Amygdala (tissue), 56 donors: ENCODE measurements around the gene DTWD2.
"Not testable (repeated sequence)": the region's sequence is repeated elsewhere in the genome, so short reads cannot be mapped to it uniquely, and the experiment has no call there.

Experiments used
- DNase-seq, 56 donors: peaks; one replicate each; lab custom pipeline; 2025; lab: John Stamatoyannopoulos, UW

DTWD2 gene

DNA sequence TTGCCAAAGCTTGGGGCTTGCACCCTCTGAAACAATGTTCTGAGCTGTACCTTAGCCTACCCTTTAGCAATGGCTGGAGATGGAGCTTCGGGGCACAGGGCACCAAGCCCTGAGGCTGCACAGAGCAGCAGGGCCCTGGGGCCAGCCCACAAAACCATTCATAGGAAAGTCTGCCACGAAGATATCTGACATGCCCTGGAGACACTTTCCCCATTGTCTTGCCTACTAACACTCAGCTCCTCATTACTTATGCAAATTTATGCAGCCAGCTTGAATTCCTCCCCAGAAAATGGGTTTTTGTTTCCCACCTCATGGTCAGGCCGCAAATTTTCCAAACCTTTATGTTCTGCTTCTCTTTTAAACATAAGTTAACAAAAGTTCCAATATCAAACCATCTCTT lies 105.7 kb downstream of the DTWD2 start:
- DNase-seq, result peak in 1 of 56 donors; percentile 18

DNA sequence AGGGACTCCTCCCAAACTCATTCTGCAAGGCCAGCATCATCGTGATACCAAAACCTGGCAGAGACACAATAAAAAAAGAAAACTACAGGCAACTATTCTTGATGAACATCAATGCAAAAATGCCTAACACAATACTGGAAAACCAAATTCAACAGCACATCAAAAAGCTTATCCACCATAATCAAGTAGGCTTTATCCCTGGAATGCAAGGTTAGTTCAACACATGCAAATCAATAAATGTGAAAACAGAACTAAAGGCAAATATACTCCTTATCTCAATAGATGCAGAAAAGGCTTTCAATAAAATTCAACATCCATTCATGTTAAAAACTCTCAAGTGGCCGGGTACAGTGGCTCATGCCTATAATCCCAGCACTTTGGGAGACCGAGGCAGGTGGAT lies 111.5 kb downstream of the DTWD2 start:
- DNase-seq, result not testable (repeated sequence)

DNA sequence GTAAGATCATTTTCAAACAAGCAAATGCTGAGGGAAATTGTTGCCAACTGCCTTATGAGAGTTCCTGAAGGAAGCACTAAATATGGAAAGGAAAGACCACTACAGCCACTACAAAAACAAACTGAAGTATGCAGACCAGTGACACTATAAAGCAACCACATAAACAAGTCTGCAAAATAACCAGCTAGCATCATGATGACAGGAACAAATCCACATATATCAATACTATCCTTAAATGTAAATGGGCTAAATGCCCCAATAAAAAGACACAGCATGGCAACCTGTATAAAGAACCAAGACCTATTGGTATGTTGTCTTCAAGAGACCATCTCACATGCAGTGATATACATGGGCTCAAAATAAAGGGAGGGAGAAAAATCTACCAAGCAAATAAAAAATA lies 113.2 kb downstream of the DTWD2 start:
- DNase-seq, result no peak

DNA sequence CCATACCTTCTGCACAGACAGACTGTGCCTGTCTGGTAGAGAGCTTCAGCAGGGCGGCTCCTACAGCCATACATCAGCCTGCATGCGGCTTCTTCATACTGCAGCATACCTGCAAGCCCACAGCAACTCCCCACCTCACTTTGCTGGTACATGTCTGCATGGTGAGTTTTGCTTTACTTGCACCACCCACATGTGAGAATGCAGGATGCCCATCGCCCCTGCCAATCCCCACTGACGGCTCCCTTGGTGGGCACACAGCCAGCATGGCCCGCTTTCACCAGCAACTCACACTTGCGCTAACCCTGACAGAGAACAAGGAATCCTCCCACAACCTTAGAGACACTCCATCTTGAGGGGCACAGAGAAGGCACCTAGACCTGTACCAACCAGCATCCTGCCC lies 114.9 kb downstream of the DTWD2 start:
- DNase-seq, result no peak

DNA sequence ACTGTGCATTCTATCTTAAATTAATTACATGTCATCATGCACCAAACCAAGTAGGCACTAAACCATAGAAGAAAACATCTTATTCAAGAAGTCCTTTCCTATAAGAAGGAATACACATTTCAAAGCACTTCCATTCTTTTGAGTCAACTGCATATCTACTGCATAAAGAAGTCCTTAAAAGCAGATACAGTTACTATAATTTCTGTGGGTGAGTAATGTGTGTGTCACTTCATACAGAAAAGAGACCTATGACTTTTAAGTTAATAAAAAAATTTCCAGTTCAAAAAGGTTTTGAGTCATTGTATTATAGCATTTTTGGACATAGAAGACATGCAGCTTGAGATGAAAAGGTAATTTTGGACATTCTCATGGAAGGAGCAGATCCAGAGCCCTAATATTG lies 125.0 kb downstream of the DTWD2 start:
- DNase-seq, result no peak

DNA sequence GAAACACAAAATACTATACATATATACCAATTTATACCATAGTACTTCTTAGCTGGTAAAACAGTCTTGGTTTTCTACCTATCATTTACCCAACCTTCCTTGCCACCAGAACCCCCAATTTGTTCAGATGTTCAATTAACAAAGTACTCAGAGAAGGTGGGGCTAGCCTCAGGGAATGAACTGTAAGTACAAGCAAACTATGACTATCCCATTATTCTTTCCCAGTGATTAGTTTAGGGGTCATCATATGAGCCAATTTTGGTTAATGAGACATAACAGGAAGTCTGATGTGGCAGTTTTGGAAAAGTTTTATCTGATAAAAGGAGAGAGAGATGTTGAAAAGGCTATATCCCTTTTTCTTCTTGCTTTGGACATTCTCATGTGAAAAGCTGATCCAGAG lies 125.8 kb downstream of the DTWD2 start:
- no peak for DNase-seq

DNA sequence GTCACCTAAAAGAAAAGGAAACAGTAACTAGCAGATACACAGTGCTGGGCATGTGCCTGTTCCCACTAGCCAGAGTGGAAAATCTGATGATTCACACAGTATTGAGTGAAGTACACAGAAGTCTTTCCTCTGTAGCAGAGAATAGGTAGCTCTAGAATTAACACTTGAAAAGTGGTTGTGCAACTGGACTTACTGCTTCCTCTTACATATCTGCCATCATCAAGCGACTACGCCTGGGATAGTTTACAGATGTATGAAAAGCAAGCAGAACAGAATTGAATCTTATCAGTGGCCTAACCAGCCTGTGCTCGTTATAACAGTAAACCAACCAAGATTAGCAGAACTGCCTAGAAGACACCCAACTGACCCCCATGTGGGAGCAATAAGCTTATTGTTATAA lies 130.6 kb downstream of the DTWD2 start:
- DNase-seq, result no peak

DNA sequence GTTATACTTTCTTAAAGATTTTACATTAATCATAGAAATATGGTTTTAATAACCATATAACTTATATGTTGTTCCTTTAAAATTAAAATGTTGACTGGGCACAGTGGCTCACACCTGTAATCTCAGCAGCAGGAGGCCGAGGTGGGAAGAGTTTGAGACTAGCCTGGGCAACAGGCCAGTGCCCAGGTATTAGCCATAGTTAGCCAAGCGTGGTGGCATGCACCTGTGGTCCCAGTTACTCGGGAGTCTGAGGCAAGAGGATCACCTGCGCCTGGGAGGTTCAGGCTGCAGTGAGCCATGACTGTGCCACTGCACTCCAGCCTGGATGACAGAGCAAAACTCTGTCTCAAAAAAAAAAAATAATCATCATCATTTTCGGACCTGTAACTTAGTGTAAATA lies 133.5 kb downstream of the DTWD2 start:
- no peak for DNase-seq

DNA sequence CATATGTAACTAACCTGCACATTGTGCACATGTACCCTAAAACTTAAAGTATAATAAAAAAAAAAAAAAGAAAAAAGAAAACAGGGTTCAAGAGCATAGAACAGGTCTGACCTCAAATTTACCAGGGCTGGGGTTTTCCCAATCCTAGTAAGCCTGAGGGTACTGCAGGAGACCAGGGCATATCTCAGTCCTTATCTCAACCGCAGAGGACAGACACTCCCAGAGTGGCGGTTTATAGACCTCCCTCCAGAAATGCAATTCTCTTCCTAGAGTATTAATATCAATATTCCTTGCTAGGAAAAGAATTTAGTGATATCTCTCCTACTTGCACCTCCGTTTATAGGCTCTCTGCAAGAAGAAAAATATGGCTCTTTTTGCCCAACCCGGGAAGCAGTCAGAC lies 136.6 kb downstream of the DTWD2 start:
- not testable (repeated sequence) for DNase-seq

DNA sequence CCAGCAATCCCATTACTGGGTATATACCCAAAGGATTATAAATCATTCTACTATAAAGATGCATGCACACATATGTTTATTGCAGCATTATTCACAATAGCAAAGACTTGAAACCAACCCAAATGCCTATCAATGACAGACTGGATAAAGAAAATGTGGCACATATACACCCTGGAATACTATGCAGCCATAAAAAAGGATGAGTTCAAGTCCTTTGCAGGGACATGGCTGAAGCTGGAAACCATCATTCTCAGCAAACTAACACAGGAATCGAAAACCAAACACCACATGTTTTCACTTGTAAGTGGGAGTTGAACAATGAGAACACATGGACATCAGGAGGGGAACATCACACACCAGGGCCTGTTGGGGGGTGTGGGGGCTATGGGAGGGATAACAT lies 138.8 kb downstream of the DTWD2 start:
- DNase-seq, result not testable (repeated sequence)

DNA sequence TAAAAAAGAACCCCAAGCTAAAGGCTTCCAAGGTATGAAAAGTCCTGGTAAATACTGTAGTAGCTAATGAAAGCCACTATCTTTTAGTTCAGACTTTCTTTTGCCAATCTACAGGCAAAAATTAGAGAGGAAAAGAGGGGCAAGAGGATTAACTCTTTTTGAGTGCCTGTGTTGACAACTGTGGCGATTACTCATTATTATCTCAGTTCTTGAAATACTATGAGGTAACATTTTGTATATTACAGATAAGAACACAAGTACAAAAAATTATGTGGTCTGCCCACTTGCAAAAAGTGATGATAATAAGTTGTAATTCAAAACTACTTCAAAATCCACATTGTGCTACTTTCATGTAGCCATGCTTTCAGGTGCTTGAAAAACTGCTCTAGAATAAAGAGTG lies 144.0 kb downstream of the DTWD2 start:
- DNase-seq, result no peak

DNA sequence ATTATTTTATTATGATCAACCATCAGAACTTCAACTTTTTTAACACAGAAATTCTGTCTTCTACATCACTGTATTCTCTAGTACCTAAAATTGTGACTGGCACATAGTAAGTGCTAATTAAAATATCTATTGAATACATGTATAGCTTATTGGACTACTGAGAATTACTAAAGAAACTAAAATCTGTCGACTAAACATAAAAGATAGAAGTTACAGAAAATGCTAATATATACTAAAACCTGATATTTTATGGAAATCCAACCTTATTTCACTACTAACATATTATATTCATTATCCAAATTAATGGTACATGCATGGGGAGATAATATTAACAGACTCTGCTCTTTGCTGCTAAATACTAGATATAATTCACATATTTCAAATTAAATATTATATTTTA lies 153.6 kb downstream of the DTWD2 start:
- no peak for DNase-seq

DNA sequence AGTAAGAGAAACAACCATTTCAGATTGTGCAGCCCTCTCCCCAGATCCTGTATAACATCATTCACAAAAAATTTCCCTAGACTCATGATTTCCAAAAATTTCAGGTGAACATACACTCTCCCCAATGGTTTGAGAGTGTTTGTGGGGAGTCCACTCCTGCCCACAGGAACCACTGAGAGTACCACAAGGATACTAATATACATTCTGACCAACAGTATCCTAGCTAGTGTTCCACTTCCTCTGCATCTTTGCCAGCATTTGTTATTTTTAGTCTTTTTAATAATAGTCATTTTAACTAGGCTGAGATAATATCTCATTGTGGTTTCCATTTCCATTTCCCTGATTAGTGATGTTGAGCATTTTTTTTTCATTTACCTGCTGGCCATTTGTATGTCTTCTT lies 155.4 kb downstream of the DTWD2 start:
- no peak for DNase-seq

DNA sequence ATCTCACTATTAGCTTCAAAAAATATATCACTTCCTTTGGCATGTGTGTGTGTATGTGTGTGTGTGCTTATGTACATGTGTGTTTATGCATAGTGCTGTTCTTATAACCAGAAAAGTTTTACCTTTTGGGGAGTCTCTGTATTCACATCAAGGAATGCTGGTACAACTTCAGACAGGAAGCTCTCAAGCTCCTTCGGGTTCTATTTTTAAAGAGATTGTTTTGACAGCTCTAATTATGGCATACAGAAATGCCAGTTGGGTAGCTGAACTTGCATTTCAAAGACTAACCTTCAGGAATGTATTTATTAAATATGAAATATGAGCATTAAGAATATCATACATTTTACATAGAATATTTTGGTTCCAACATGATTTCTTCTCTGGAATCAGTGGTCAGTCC lies 163.1 kb downstream of the DTWD2 start:
- DNase-seq, result no peak

DNA sequence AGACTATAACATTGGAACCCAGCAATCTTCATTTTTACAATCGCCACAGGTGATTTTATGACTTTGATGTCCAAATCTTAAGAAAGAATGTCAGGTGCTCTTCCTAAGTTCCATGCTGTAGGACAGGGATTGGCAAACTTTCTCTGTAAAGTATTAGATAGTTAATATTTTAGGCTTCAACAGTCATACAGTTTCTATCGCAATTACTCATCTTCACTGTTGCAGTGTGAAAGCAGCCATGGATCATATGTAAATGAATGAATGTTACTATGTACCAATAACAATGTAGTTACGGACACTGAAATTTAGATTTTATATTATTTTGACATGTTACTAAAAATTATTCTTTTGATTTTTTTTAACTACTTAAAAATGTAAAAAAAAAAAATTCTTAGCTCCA lies 169.7 kb downstream of the DTWD2 start:
- DNase-seq, result no peak

DNA sequence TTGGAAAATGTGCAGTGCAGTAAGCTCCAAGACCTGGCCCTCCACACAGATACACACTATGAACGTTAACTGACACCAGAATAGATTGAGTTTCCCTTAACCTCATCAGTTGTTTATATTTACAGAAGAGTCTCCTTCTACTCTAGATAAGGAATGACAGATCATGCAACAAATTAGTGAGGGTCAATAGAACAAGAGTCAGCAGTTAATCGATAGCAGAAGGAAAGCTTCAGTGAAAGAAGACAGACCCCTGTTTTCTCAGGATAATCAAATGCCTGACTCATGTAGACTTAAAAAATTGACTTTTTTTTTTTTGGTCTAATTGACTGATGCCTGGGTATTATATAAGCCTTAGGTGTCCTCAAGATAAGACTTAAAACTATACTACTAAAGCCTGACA lies 179.9 kb downstream of the DTWD2 start:
- DNase-seq, result no peak

DNA sequence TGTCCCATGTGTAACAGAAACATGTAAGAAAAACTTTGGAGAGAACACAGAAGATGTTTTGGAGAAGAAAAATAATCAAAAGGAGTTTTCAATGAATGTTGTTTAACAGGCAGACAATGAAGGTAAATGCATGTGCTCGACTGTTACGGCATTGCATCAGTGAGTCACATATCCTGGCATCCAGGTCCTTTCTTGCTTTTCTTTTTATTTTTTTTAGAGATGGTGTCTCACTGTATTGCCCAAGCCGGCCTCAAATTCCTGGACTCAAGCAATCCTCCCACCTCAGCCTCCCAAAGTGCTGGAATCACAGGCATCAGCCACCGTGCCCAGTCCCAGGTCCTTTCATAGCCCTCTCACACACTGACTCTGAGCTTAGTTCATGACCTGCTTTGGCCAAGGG lies 181.8 kb downstream of the DTWD2 start:
- DNase-seq, result no peak

DNA sequence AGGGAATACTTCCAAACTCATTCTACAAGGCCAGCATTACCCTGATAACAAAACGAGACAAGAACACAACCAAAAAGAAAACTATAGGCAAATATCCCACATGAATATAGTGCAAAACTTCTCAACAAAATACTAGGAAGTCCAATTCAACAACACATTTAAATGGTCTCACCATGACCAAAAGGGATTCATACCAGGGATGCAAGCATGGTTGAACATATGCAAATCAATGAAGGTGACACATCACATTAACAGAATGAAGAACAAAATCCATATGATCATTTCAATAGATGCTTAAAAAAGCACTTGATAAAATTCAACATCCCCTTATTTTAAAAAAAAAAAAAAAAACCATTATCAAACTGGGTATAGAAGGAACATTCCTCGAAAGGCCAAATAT lies 186.0 kb downstream of the DTWD2 start:
- DNase-seq, result no peak

DNA sequence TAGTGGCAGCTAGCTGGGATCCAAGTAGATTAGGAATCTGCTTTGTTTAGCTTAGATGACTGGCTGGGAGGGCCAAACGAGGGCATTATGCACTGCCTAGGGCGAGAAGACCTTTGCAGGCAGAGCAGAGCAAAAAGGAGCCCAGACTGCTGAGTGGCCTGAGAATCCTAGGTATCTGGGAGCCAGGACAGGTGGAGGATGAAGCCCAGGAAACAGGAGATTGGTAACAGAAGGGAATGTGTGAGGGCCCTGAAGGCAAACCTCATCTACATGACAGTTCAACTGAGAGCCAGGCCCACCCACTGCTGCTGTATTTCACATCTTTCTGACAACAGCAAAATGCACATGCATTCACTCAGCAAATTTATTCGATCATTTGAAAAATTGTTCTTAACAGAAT lies 192.3 kb downstream of the DTWD2 start:
- no peak for DNase-seq

DNA sequence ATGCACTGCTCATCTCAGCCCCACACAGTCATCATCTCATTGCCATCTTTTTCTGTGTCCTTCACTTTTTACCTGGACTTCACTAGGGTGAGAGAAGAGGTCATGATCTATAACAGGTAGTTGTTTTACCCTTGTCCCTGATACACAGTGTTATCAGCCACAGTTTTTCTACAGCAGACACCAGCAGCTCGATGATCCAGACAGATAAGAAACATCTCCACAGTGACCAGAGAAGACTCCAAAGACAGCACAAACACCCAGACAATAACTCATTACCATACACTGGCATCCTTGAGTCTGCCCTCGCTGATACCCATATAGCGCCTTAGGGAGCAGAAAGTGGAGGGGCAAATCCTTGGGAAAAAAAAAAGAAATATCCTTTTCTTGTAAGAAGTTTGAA lies 194.1 kb downstream of the DTWD2 start:
- no peak for DNase-seq

DNA sequence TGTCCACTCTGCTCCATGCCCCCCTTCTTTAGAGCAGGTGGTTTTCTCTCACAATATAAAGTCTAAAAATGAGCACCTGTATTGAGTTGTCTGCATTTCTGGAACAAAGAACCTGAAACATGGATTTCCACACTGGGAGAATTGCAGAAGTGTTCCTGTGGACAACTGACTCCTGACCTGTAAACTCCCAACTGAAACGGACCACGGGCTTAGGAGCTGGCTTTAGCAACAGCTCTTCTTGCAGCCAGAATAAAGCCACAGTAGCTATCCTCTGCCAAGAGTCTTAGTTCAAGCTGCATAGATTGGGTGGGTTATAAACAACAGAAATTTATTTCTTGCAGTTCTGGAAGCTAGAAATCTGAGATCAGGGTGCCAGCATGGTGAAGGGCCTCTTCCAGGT lies 194.7 kb downstream of the DTWD2 start:
- DNase-seq, result no peak

DNA sequence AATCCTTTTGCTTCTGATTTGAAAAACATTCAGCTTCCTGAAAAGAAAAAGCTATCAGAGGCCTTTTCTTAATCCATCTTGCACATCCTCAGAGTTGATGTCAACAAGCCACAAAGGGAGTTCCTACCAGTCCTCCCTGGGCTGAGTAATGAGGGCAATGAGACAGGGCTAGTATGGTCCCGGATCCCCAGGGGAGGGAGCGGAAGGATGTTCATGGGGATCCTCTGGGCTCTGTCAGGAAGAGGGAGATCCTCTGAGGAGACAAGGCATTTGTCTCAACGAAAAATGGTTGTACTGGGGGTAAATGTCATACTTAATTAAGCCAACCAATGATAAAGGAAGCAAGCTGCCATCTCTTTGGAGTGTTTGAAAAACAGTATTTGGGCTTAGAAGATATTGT lies 195.3 kb downstream of the DTWD2 start:
- DNase-seq, result no peak

DNA sequence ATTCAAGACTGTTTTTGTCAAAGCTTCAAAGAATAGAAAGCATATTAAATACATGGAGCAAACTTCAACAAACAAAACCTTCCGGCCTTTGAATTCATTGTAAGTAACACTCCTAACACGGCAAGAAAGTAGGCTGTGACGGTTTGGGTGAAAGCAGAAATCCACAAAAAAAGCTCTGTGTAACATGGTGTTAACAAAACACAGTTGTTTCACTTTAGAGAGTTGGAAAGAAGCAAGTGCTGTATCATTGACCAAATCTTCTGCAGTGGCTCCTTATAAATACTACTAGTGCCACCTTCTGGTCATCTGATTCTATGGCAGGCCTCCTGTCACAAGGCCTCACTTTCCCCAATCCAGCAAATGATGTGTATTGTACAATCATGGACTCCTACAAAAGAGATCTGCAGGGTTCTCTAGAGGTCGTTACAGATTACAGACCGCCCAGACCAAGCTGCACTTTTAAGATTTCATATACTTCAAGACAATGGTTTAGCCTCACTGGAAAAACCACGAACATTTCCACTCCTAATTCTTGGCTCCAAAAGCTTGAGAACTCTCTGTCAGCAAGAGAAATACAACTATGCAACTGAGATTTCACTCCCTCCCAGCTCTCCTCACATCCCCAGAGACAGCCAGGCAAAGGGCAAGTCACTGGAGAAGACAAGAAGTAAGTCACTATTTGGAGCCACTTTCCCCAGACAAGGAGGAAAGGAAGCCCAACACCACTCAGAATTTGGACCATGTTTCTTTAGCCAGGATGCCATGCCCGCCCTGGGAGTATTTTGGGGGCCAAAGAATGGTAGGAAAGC lies 196.2 kb downstream of the DTWD2 start:
- DNase-seq, result peak in 40 of 56 donors; percentile 2 to 73 (median 27)
